Lung microvascular endothelial cell (primary cell): ENCODE results near the gene TMCO4. TPM values are rescaled to one million over a fixed set of nuclear protein-coding genes. Genes with fewer than 3 reads are reported as not detected.

Experiments
- DNase-seq, 2 donors: peaks; one replicate each; pipeline versions ENCODE4 v3.0.0 to v3.0.0-alpha.2; 2010; ENCODE audit warnings: low read depth in 2 of 2
- total RNA-seq: library from RNA; depleted of rRNA; stranded (reverse); fragments of >200 nt; gene quantifications from 2 replicates; pipeline ENCODE4 v1.2.1, GENCODE V29; 2014

Gene TMCO4
- total RNA-seq, 1 donor from 2014 or later: 7.3 TPM

GRCh38 chr1:19750101-19750881 lies 49.4 kb downstream of the TMCO4 start:
- peak in 1 of 2 donors; percentile 55 for DNase-seq

- DNase-seq: no peak
Measured at GRCh38 chr1:19749685-19750084, 50.0 kb downstream of the TMCO4 start.

- DNase-seq: no peak
Measured at GRCh38 chr1:19747761-19748160, 52.0 kb downstream of the TMCO4 start.

GRCh38 chr1:19744886-19745285 lies 54.8 kb downstream of the TMCO4 start:
- no peak for DNase-seq

- no peak for DNase-seq
Measured at GRCh38 chr1:19744335-19744743, 55.4 kb downstream of the TMCO4 start.

GRCh38 chr1:19743793-19744192 lies 55.9 kb downstream of the TMCO4 start:
- DNase-seq: no peak

- DNase-seq: no peak
Measured at GRCh38 chr1:19743180-19743579, 56.5 kb downstream of the TMCO4 start.

GRCh38 chr1:19739628-19740027 lies 60.1 kb downstream of the TMCO4 start:
- no peak for DNase-seq

- no peak for DNase-seq
Measured at GRCh38 chr1:19738669-19739068, 61.0 kb downstream of the TMCO4 start.

- no peak for DNase-seq
Measured at GRCh38 chr1:19738076-19738475, 61.6 kb downstream of the TMCO4 start.

- peak in 1 of 2 donors; percentile 54 for DNase-seq
Measured at GRCh38 chr1:19737104-19737825, 62.5 kb downstream of the TMCO4 start.

GRCh38 chr1:19735440-19736127 lies 64.1 kb downstream of the TMCO4 start:
- DNase-seq: peak in 1 of 2 donors; percentile 82

GRCh38 chr1:19734472-19734999 lies 65.2 kb downstream of the TMCO4 start:
- no peak for DNase-seq

- DNase-seq: no peak
Measured at GRCh38 chr1:19734056-19734455, 65.7 kb downstream of the TMCO4 start.

- no peak for DNase-seq
Measured at GRCh38 chr1:19733615-19734014, 66.1 kb downstream of the TMCO4 start.

GRCh38 chr1:19731311-19731821 lies 68.3 kb downstream of the TMCO4 start:
- DNase-seq: no peak

- no peak for DNase-seq
Measured at GRCh38 chr1:19730793-19731192, 68.9 kb downstream of the TMCO4 start.

- no peak for DNase-seq
Measured at GRCh38 chr1:19730232-19730631, 69.5 kb downstream of the TMCO4 start.

- DNase-seq: no peak
Measured at GRCh38 chr1:19728413-19729145, 71.1 kb downstream of the TMCO4 start.

GRCh38 chr1:19725606-19726005 lies 74.1 kb downstream of the TMCO4 start:
- DNase-seq: no peak

- DNase-seq: no peak
Measured at GRCh38 chr1:19723874-19724273, 75.8 kb downstream of the TMCO4 start.
